ENCODE data around the gene SLC16A9. TPM values are rescaled to one million over a fixed set of nuclear protein-coding genes. Genes with fewer than 3 reads are reported as not detected.
"Not testable (repeated sequence)": the region's sequence is repeated elsewhere in the genome, so short reads cannot be mapped to it uniquely, and the experiment has no call there.

Gene SLC16A9
- total and polyA plus RNA-seq, 12 donors = 0.12 to 3.3 (median 2.0) TPM

DNA sequence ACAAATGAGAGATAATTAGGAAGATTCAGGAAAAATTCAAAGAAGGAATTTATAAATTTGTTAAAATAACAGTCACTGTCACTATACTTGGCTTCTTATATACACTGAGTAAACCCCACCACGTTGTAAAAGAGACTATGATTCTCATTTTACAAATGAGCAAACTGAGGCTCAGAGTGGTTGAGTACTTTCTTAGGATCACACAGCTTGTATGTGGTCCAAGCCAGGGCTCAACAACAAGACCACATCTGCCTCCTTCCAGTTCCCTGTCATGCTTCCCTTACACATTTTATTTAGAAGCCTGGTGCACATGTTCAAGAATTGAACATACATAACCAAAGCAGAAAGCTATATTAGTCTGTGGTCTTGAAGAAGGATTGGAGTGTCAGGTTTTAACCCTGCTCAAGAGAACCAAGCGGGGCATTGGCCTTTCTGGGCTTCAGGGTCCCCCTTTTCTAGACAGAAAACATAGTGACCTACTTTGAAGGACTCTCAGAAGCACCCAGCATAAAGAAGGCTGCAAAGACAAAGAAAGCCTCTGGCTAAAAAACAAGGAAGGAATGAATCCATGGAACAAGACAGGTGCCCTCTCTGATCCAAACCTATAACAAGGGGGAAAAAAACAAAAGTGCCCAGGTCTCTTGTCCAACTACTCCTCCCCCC is 42.8 kb upstream of the SLC16A9 start:
- no peaks in the 10 kb centered on the region for H3K9me3 ChIP-seq
- TF ChIP-seq, protein P1, sequence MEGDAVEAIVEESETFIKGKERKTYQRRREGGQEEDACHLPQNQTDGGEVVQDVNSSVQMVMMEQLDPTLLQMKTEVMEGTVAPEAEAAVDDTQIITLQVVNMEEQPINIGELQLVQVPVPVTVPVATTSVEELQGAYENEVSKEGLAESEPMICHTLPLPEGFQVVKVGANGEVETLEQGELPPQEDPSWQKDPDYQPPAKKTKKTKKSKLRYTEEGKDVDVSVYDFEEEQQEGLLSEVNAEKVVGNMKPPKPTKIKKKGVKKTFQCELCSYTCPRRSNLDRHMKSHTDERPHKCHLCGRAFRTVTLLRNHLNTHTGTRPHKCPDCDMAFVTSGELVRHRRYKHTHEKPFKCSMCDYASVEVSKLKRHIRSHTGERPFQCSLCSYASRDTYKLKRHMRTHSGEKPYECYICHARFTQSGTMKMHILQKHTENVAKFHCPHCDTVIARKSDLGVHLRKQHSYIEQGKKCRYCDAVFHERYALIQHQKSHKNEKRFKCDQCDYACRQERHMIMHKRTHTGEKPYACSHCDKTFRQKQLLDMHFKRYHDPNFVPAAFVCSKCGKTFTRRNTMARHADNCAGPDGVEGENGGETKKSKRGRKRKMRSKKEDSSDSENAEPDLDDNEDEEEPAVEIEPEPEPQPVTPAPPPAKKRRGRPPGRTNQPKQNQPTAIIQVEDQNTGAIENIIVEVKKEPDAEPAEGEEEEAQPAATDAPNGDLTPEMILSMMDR (IDR thresholded peaks at IDR 0.05) = no peak
- intact Hi-C loops (cut with DNase I) = no loop called here
- ATAC-seq (no peak), DNase-seq (no peak)
- H3K4me3 ChIP-seq = no peak overlapping the region
- H3K36me3 ChIP-seq = no peaks in the 10 kb centered on the region
- H3K27me3 ChIP-seq = no peaks in the 10 kb centered on the region
- WGBS, 2 donors = 61 to 64% methylated on average over 2 of the region's 2 CpGs
- H3K27ac ChIP-seq = no peak overlapping the region
- no peaks in the 10 kb centered on the region for H3K4me1 ChIP-seq

- TF ChIP-seq, protein P1 (IDR thresholded peaks at IDR 0.05) = no peak
- H3K4me1 ChIP-seq = no peaks in the 10 kb centered on the region
- no peaks in the 10 kb centered on the region for H3K9me3 ChIP-seq
- no peak overlapping the region for H3K27ac ChIP-seq
- H3K4me3 ChIP-seq = no peak overlapping the region
- H3K27me3 ChIP-seq = peaks cover 0 to 3% (median 0%) of the 10 kb centered on the region in 7 donors
- no peaks in the 10 kb centered on the region for H3K36me3 ChIP-seq
- ATAC-seq (peak in 2 of 8 donors; percentile 41 to 61), DNase-seq (peak in 1 of 2 donors; percentile 12)
- 72 to 77% methylated on average over 12 of the region's 12 CpGs for WGBS, 2 donors
- intact Hi-C loops (cut with DNase I) = no loop called here
These were observed 40.7 kb upstream of the SLC16A9 start for GRCh38 chr10:59750155-59750945.

DNA sequence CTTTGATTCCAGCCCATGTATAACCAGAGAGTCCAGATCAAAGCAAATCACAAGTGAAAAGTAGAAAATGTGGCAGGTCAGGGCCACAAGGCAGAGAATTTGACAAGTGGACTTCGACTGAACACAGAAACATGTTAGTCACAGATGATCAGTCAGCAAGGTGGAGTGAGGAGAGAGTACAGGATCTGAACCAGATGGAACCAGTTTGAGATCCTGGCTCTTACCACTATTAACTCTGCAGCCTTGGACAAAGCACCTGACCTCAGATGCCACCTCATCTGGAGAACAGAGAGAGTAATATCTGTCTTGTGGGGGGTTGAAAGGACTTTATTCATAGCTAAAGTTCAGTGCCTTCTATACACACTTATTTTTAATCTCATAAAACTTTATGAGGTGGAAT is 39.2 kb upstream of the SLC16A9 start:
- no peaks in the 10 kb centered on the region for H3K36me3 ChIP-seq
- ATAC-seq = peak in 2 of 8 donors; percentile 39 to 53
- no peak overlapping the region for H3K4me3 ChIP-seq
- 44 to 52% methylated on average over 1 of the region's 1 CpG for WGBS, 2 donors
- no peaks in the 10 kb centered on the region for H3K9me3 ChIP-seq
- TF ChIP-seq, protein P1 (IDR thresholded peaks at IDR 0.05) = no peak
- intact Hi-C loops (cut with DNase I) = no loop called here
- no peaks in the 10 kb centered on the region for H3K4me1 ChIP-seq
- H3K27ac ChIP-seq = no peak overlapping the region
- no peak for DNase-seq
- H3K27me3 ChIP-seq = peaks cover 0 to 3% (median 0%) of the 10 kb centered on the region in 7 donors

DNA sequence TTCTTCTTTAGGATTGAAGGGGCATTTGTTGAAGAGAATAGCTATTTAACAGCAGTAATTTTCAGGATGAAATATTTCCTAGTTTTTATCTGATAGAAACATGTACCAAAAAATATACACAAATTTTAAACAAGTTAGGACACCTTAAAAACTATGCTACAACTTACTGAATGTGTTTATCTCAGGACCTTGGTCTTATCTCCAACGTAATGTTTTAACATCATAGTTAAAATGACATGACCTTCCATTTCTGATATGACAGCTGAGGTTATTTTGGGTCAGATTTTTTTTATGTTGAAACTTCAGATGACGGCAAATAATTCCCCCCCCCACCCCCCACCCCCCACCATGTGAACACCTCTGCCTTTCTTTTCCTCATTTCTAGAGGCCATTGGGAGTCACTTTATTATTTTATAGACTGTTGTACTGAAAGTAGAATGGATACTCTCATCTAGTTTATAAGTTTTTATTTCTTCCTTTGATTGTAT is 35.6 kb upstream of the SLC16A9 start:
- H3K4me1 ChIP-seq = no peaks in the 10 kb centered on the region
- H3K27me3 ChIP-seq = peaks cover 0 to 3% (median 0%) of the 10 kb centered on the region in 7 donors
- 27 to 42% methylated on average over 2 of the region's 2 CpGs for WGBS, 2 donors
- ATAC-seq (no peak), DNase-seq (no peak)
- H3K27ac ChIP-seq = no peak overlapping the region
- no peaks in the 10 kb centered on the region for H3K36me3 ChIP-seq
- TF ChIP-seq, protein P1 (IDR thresholded peaks at IDR 0.05) = no peak
- intact Hi-C loops (cut with DNase I) = no loop called here
- no peak overlapping the region for H3K4me3 ChIP-seq
- H3K9me3 ChIP-seq = no peaks in the 10 kb centered on the region

- intact Hi-C loops (cut with DNase I); H3K27ac ChIP-seq; DNase-seq; H3K4me1 ChIP-seq; H3K9me3 ChIP-seq; H3K36me3 ChIP-seq; ATAC-seq; H3K27me3 ChIP-seq; H3K4me3 ChIP-seq: not testable (repeated sequence)
- WGBS, 2 donors = 52 to 64% methylated on average over 6 of the region's 6 CpGs
These were observed 35.1 kb upstream of the SLC16A9 start for GRCh38 chr10:59744762-59745161.

GRCh38 chr10:59744156-59744555 is 34.5 kb upstream of the SLC16A9 start:
- intact Hi-C loops (cut with DNase I); ATAC-seq; DNase-seq; H3K9me3 ChIP-seq; H3K4me1 ChIP-seq; H3K27ac ChIP-seq; H3K4me3 ChIP-seq; H3K36me3 ChIP-seq; H3K27me3 ChIP-seq: not testable (repeated sequence)
- WGBS, 2 donors = 91 to 94% methylated on average over 28 to 32 of the region's 32 CpGs
